ENCODE data around the gene ARMC5.

Gene ARMC5

GRCh38 chr16:31471875-31472708, 12.8 kb downstream of the ARMC5 start, which contains the start of gene TGFB1I1:
Gene TGFB1I1, plus strand, starts transcription at chr16:31472152. Its CDS starts 37 bp downstream, at chr16:31472189.
- Histone ChIP-seq H3K4me1 (peaks cover 0 to 30% (median 24%) of the 10 kb centered on the region in 4 donors), H3K27me3 (no peaks in the 10 kb centered on the region), H3K36me3 (peaks cover 37 to 45% (median 38%) of the 10 kb centered on the region in 3 donors), H3K27ac (peak within 1 kb of the TSS; percentile 93 to 99), H3K4me3 (peak within 1 kb of the TSS; percentile 72 to 84), H3K9me3 (no peaks in the 10 kb centered on the region)
- TF ChIP-seq CTCF (IDR thresholded peaks at IDR 0.05) = no peak
- intact Hi-C loops (cut with DNase I; ENCODE audit: low total_unique reads) = no loop called here
- DNase-seq = peak; percentile 59 to 92

- Histone ChIP-seq H3K4me3 (peak overlapping the region; percentile 72 to 84), H3K4me1 (peaks cover 0 to 30% (median 25%) of the 10 kb centered on the region in 4 donors), H3K27ac (peak overlapping the region; percentile 93 to 99), H3K27me3 (no peaks in the 10 kb centered on the region), H3K9me3 (no peaks in the 10 kb centered on the region), H3K36me3 (peaks cover 43 to 49% (median 44%) of the 10 kb centered on the region in 3 donors)
- intact Hi-C loops (cut with DNase I; ENCODE audit: low total_unique reads) = no loop called here
- peak; percentile 73 to 81 for TF ChIP-seq CTCF (IDR thresholded peaks at IDR 0.05)
- peak; percentile 91 to 98 for DNase-seq
Observed at GRCh38 chr16:31472709-31473203, 13.5 kb downstream of the ARMC5 start.

GRCh38 chr16:31473264-31473984, 14.1 kb downstream of the ARMC5 start:
- H3K4me3 ChIP-seq = peak overlapping the region; percentile 72 to 84
- H3K36me3 ChIP-seq = peaks cover 46 to 55% (median 50%) of the 10 kb centered on the region in 3 donors
- H3K27ac ChIP-seq = peak overlapping the region; percentile 93 to 99

GRCh38 chr16:31474173-31474714, 14.9 kb downstream of the ARMC5 start:
- intact Hi-C loops (cut with DNase I; ENCODE audit: low total_unique reads) = loop anchor here (2.0 kb wide), 1 partner anchor 15 kb away; the partner anchor contains the start of gene ARMC5
- Histone ChIP-seq H3K36me3 (peaks cover 46 to 55% (median 50%) of the 10 kb centered on the region in 3 donors), H3K4me1 (peaks cover 0 to 30% (median 26%) of the 10 kb centered on the region in 4 donors), H3K27ac (peak overlapping the region in 1 of 2 donors; percentile 99), H3K9me3 (no peaks in the 10 kb centered on the region), H3K4me3 (no peak overlapping the region), H3K27me3 (no peaks in the 10 kb centered on the region)
- peak in 1 of 2 donors; percentile 55 for DNase-seq
- TF ChIP-seq CTCF (IDR thresholded peaks at IDR 0.05) = no peak

More at GRCh38 chr16:31473264-31473984, 14.1 kb downstream of the ARMC5 start:
- no peak for DNase-seq
- H3K4me1 ChIP-seq = peaks cover 0 to 30% (median 26%) of the 10 kb centered on the region in 4 donors
- H3K9me3 ChIP-seq = no peaks in the 10 kb centered on the region
- TF ChIP-seq CTCF (IDR thresholded peaks at IDR 0.05) = no peak
- intact Hi-C loops (cut with DNase I; ENCODE audit: low total_unique reads) = no loop called here
- no peaks in the 10 kb centered on the region for H3K27me3 ChIP-seq
